HCT116 (cell line): Measurements from ENCODE around the gene MYO3B. TPM values are rescaled to one million over a fixed set of nuclear protein-coding genes. Genes with fewer than 3 reads are reported as not detected.

Source experiments
- ATAC-seq: fragments of 200-7000 bp; cut with Tn5 transposase; 2 replicates; pipeline ENCODE4 v1.9.1; 2020; ENCODE audit warnings: mild to moderate bottlenecking, moderate library complexity
- BruUV-seq: library from RNA; stranded (reverse); fragments of 400-500 nt; replicated peaks from 2 replicates; lab custom pipeline; 2021; lab: Mats Ljungman, UMichigan
- CTCF ChIA-PET: fragments of 300-600 bp; sonication (Branson Sonifier 250); formaldehyde crosslinking; loops from one replicate; lab custom pipeline; 2021; ENCODE audit warnings: antibody characterized with exemption; lab: Charles Lee
- POLR2A ChIA-PET: fragments of 300-600, 350-600 bp; sonication (Branson Sonifier 250); formaldehyde crosslinking; loops from one replicate; lab custom pipeline; 2021; ENCODE audit warnings: antibody characterized with exemption; lab: Charles Lee
- RAD21 ChIA-PET, 2 experiments: fragments of 300-600 bp; sonication (Branson Sonifier 250); formaldehyde crosslinking; loops; one replicate each; lab custom pipeline; 2023; ENCODE audit warnings: low total read pairs in 2 of 2; ENCODE audit not compliant: uncharacterized antibody in 2 of 2, unreplicated experiment in 2 of 2, low non-redundant PET in 1 of 2; lab: Charles Lee
- DNase-seq: peaks from one replicate; pipeline ENCODE4 v3.0.0-alpha.2; 2010; ENCODE audit warnings: low read depth, low spot score
- H2AFZ ChIP-seq: fragments of 200-600 bp; shearing (Covaris generic), sonication (generic); 2 replicates; pipeline ENCODE4 v1.6.1; 2017; ENCODE audit warnings: low read depth, mixed run types, mixed read lengths, antibody characterized with exemption, low read length; ENCODE audit not compliant: poor library complexity, severe bottlenecking
- H3K27ac ChIP-seq: 2 replicates; pipeline ENCODE4 v1.5.1; 2012; ENCODE audit warnings: low read depth, low read length
- H3K27me3 ChIP-seq: fragments of 200-600 bp; sonication (generic); 2 replicates; pipeline ENCODE4 v1.6.1; 2016; ENCODE audit warnings: mixed run types, low read length, mixed read lengths; ENCODE audit not compliant: insufficient read depth
- H3K36me3 ChIP-seq, 2 experiments: fragments of 200-500 bp in 1 of 2; fragments of 200-600 bp in 1 of 2; sonication (Bioruptor generic) in 1 of 2; sonication (generic) in 1 of 2; 2 replicates each; pipeline versions ENCODE4 v1.5.1 to v1.6.1; 2014 to 2016; ENCODE audit warnings: low read length in 2 of 2, inconsistent platforms in 1 of 2, mixed read lengths in 1 of 2, mixed run types in 1 of 2; ENCODE audit not compliant: insufficient read depth in 2 of 2, control insufficient read depth in 1 of 2
- H3K4me1 ChIP-seq, 2 experiments: fragments of 200-600 bp in 1 of 2; sonication (generic) in 1 of 2; 2 replicates each; pipeline versions ENCODE4 v1.5.1 to v1.6.1; 2012 to 2017; ENCODE audit warnings: low read length in 2 of 2, inconsistent platforms in 1 of 2, mild to moderate bottlenecking in 1 of 2, mixed read lengths in 1 of 2, mixed run types in 1 of 2, moderate library complexity in 1 of 2; ENCODE audit not compliant: insufficient read depth in 2 of 2, control insufficient read depth in 1 of 2
- H3K4me2 ChIP-seq: fragments of 200-600 bp; sonication (generic); 2 replicates; pipeline ENCODE4 v1.6.1; 2017; ENCODE audit warnings: mixed run types, low read length, mixed read lengths
- H3K4me3 ChIP-seq, 2 experiments: fragments of 200-600 bp in 1 of 2; sonication (generic) in 1 of 2; replicated peaks in 1 of 2; 2 replicates each; pipeline ENCODE4 v1.5.1; 2011 to 2016; ENCODE audit warnings: low read length in 2 of 2, control low read depth in 1 of 2, low read depth in 1 of 2, mild to moderate bottlenecking in 1 of 2, mixed read lengths in 1 of 2, mixed run types in 1 of 2
- H3K79me2 ChIP-seq: fragments of 200-600 bp; sonication (generic); 2 replicates; pipeline ENCODE4 v1.6.1; 2017; ENCODE audit warnings: mild to moderate bottlenecking, mixed run types, low read length, moderate library complexity, mixed read lengths; ENCODE audit not compliant: insufficient read depth
- H3K9ac ChIP-seq: fragments of 200-600 bp; sonication (generic); 2 replicates; pipeline ENCODE4 v1.6.1; 2016; ENCODE audit warnings: low read length, mixed read lengths
- H3K9me2 ChIP-seq: fragments of 200-600 bp; sonication (generic), shearing (Covaris generic); 2 replicates; pipeline ENCODE4 v1.6.1; 2017; ENCODE audit warnings: mixed run types, mild to moderate bottlenecking, moderate library complexity; ENCODE audit not compliant: insufficient read depth
- H3K9me3 ChIP-seq, 2 experiments: fragments of 200-500 bp in 1 of 2; fragments of 200-600 bp in 1 of 2; sonication (Bioruptor generic) in 1 of 2; sonication (generic) in 1 of 2; 2 replicates each; pipeline ENCODE4 v1.6.1; 2014 to 2017; ENCODE audit warnings: low read length in 2 of 2, mixed read lengths in 2 of 2, inconsistent platforms in 1 of 2, low read depth in 1 of 2, mild to moderate bottlenecking in 1 of 2, mixed run types in 1 of 2, moderate library complexity in 1 of 2; ENCODE audit not compliant: control insufficient read depth in 1 of 2, insufficient read depth in 1 of 2
- H4K20me1 ChIP-seq: fragments of 200-600 bp; sonication (generic), shearing (Covaris generic); 2 replicates; pipeline ENCODE4 v1.6.1; 2017; ENCODE audit warnings: mixed run types, mild to moderate bottlenecking, moderate library complexity; ENCODE audit not compliant: insufficient read depth
- ATF3 ChIP-seq: IDR thresholded peaks from 2 replicates; pipeline ENCODE4 v1.6.1; 2012
- CBX3 ChIP-seq: IDR thresholded peaks from 2 replicates; pipeline ENCODE4 v1.6.1; 2012; ENCODE audit warnings: low read depth
- CEBPB ChIP-seq: IDR thresholded peaks from 2 replicates; pipeline ENCODE4 v1.6.1; 2012; ENCODE audit warnings: low read depth
- CTCF ChIP-seq, 3 experiments: fragments of 200-600 bp in 1 of 3; sonication (generic) in 1 of 3; IDR thresholded peaks in 2 of 3; conservative IDR thresholded peaks in 1 of 3; 2 replicates each; pipeline ENCODE4 v1.5.1; 2012 to 2017; ENCODE audit warnings: low read depth in 2 of 3, low read length in 2 of 3, antibody characterized with exemption in 1 of 3, borderline replicate concordance in 1 of 3, control low read depth in 1 of 3, mild to moderate bottlenecking in 1 of 3, mixed read lengths in 1 of 3, mixed run types in 1 of 3, moderate library complexity in 1 of 3; ENCODE audit not compliant: insufficient read depth in 1 of 3
- EGR1 ChIP-seq: IDR thresholded peaks from 2 replicates; pipeline ENCODE4 v1.6.1; 2012; ENCODE audit warnings: low read depth
- ELF1 ChIP-seq: IDR thresholded peaks from 2 replicates; pipeline ENCODE4 v1.6.1; 2012; ENCODE audit warnings: low read depth, borderline replicate concordance
- EZH2phosphoT487 ChIP-seq: fragments of 200-600 bp; IDR thresholded peaks from 2 replicates; pipeline ENCODE4 v1.6.1; 2018; ENCODE audit warnings: antibody characterized with exemption, borderline replicate concordance
- JUND ChIP-seq: IDR thresholded peaks from 2 replicates; pipeline ENCODE4 v1.6.1; 2012
- MAX ChIP-seq: IDR thresholded peaks from 2 replicates; pipeline ENCODE4 v1.6.1; 2012
- RAD21 ChIP-seq: IDR thresholded peaks from 2 replicates; pipeline ENCODE4 v1.6.1; 2012; ENCODE audit warnings: low read depth, mild to moderate bottlenecking
- REST ChIP-seq: IDR thresholded peaks from 2 replicates; pipeline ENCODE4 v1.6.1; 2012; ENCODE audit warnings: low read depth
- SP1 ChIP-seq: IDR thresholded peaks from 2 replicates; pipeline ENCODE4 v1.6.1; 2012; ENCODE audit warnings: low read depth
- SRF ChIP-seq: IDR thresholded peaks from 2 replicates; pipeline ENCODE4 v1.6.1; 2012; ENCODE audit warnings: low read depth
- TCF7L2 ChIP-seq: IDR thresholded peaks from 2 replicates; pipeline ENCODE4 v1.7.0; 2011; ENCODE audit warnings: borderline replicate concordance, inconsistent platforms; ENCODE audit not compliant: insufficient read depth, insufficient read length; ENCODE audit errors: extremely low read depth
- ZFX ChIP-seq: fragments of 450-650 bp; IDR thresholded peaks from 2 replicates; pipeline ENCODE4 v1.6.1; 2017
- ZNF274 ChIP-seq: fragments of 200-500 bp; sonication (Bioruptor generic); IDR thresholded peaks from 2 replicates; pipeline ENCODE4 v1.6.1; 2014; ENCODE audit warnings: mild to moderate bottlenecking, low read depth, low read length, inconsistent platforms
- intact Hi-C: fragments of 100-400 bp; cut with micrococcal nuclease; formaldehyde crosslinking; loops from 2 replicates; pipeline ENCODE4 v1.10.0; 2022
- total RNA-seq: library from RNA; stranded (reverse); gene quantifications from one replicate; pipeline ENCODE4 v1.2.1, GENCODE V29; 2021; ENCODE audit not compliant: unreplicated experiment

Gene MYO3B
- total RNA-seq, 1 experiment from 2014 or later = not detected

- Histone ChIP-seq H3K4me1 (no peaks in the 10 kb centered on the region), H2AFZ (no peak overlapping the region), H3K79me2 (no peaks in the 10 kb centered on the region), H3K27ac (no peak overlapping the region), H3K9me2 (no peaks in the 10 kb centered on the region; the same call in 1 of the 2 replicates), H3K9ac (no peak overlapping the region), H3K36me3 (no peaks in the 10 kb centered on the region), H4K20me1 (no peaks in the 10 kb centered on the region), H3K27me3 (no peaks in the 10 kb centered on the region), H3K9me3 (no peaks in the 10 kb centered on the region)
- DNase-seq = no peak
- CTCF ChIA-PET = no interaction called here
- intact Hi-C loops = no loop called here
- no TSS peak for BruUV-seq
- peak; percentile 68; the same call in 1 of the 2 replicates for TF ChIP-seq CBX3
- no peak for TF ChIP-seq ATF3
- TF ChIP-seq, all 23 proteins: peak for 1
- no peak overlapping the region for H3K4me3 ChIP-seq
- ATAC-seq = no peak
- ChIA-PET RAD21 (no interaction called here), POLR2A (no interaction called here)
- no peak overlapping the region for H3K4me2 ChIP-seq
Measured at GRCh38 chr2:170185319-170185718, 7.4 kb downstream of the MYO3B start.

- POLR2A ChIA-PET = no interaction called here
- no TSS peak for BruUV-seq
- no peaks in the 10 kb centered on the region for H3K36me3 ChIP-seq
- intact Hi-C loops = no loop called here
- no peaks in the 10 kb centered on the region for H3K79me2 ChIP-seq
- CTCF ChIA-PET = no interaction called here
- no peak for ATAC-seq
- no peak overlapping the region for H3K27ac ChIP-seq
- H3K9ac ChIP-seq = no peak overlapping the region
- H3K4me3 ChIP-seq = no peak overlapping the region
- no peak for DNase-seq
- H3K9me3 ChIP-seq = no peaks in the 10 kb centered on the region
- no peaks in the 10 kb centered on the region for H3K4me1 ChIP-seq
- no peaks in the 10 kb centered on the region for H3K27me3 ChIP-seq
- H4K20me1 ChIP-seq = no peaks in the 10 kb centered on the region
- RAD21 ChIA-PET = no interaction called here
- H3K9me2 ChIP-seq = no peaks in the 10 kb centered on the region
- H2AFZ ChIP-seq = no peak overlapping the region
- no peak overlapping the region for H3K4me2 ChIP-seq
- TF ChIP-seq JUND (no peak), CEBPB (no peak), ZNF274 (no peak), EGR1 (no peak), MAX (no peak), ZFX (no peak), SP1 (no peak), CTCF (IDR thresholded peaks at IDR 0.05 in 2 of 3, conservative IDR thresholded peaks at IDR 0.05 in 1 of 3; ENCODE audit: borderline replicate concordance in 1 of 3, insufficient read depth in 1 of 3, low read depth in 2 of 3, low read length in 2 of 3) (no peak), REST (no peak), ELF1 (no peak), SRF (no peak), EZH2phosphoT487 (no peak), TCF7L2 (no peak), RAD21 (no peak)
Measured at GRCh38 chr2:170189757-170190156, 11.8 kb downstream of the MYO3B start.
